Activated T-cell treated with anti-CD3 and anti-CD28 coated beads for 1 hour (primary cell): ENCODE results near the gene TTC34.

Source experiments
- DNase-seq: peaks from one replicate; pipeline ENCODE4 v3.0.0-alpha.2; 2020; ENCODE audit warnings: low read depth

TTC34 gene

GRCh38 chr1:2625311-2625710 lies 176.2 kb downstream of the TTC34 start:
- no peak for DNase-seq

DNA sequence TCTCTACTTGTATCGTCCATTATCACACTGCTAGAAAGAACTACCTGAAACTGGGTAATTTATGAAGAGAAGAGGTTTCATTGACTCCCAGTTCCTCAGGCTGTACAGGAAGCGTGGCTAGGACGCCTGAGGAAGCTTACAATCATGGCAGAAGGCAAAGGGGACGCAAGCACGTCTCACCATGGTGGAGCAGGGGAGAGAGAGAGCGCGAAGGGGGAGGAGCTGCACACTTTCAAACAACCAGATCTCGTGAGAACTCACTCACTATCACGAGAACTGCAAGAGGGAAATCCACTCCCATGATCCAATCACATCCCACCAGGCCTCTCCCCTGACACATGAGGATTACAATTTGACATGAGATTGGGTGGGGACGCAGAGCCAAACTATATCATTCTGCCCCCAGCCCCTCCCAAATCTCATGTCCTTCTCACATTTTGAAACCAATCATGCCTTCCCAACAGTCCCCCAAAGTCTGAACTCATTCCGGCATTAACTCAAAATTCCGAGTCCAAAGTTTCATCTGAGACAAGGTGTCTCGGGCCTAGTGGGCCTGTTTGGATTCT lies 176.7 kb downstream of the TTC34 start:
- no peak for DNase-seq

DNA sequence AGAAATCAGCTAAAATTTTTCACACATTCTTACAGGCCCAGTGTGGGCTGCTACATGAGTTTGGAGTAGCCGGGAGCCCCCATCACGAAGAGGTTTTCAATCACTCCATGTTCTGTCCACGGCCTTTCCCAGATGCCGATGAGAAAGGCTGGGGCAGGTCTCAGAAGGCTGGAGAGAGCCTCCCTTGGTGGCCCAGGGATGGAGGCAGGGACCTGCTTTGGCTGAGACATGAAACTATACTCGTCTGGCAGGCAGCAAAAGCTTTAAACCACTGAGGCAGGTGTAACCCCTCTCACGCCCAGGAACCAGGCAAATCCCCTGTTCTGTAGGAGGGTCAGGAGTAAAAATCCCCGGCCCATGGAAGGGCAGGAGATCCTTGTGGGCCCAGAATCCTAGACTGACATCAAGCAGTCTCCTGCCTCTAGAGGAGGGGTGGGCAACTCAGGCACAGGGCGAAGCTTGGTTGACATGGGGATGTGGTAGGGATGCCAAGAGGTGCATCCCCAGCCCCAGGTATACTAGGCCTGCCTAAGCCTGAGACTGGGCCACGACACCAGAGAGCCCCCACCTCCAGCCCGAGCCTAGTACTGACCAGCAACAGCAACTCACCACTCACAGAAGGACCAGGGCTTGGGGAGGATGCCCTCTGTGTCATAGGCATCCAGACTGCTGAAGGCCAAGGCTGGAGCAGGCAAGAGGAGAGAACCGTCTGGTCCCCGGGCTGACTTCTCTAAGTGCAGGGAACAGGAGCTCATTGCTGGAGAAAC lies 177.7 kb downstream of the TTC34 start:
- DNase-seq: no peak

DNA sequence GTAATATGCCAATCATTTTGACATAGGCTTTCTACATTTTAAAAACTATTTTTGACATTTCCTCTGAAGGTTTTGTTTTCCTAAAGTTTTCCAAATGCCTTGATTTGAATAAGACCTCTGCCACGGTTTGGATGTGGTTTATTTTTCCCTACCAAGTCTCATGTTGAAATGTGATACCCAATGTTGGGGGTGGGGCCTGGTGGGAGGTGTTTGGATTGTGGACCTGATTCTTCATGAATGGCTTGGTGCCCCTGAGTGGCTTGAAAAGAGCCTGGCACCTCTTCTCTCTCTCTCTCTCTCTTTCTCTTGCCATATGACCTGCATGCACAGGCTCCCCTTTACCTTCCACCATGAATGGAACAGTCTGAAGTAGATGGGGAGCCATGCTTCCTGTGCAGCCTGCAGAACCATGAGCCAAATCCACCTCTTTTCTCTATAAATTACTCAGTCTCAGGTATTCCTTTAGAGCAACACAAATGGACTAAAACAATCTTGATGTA lies 183.5 kb downstream of the TTC34 start:
- DNase-seq: no peak

DNA sequence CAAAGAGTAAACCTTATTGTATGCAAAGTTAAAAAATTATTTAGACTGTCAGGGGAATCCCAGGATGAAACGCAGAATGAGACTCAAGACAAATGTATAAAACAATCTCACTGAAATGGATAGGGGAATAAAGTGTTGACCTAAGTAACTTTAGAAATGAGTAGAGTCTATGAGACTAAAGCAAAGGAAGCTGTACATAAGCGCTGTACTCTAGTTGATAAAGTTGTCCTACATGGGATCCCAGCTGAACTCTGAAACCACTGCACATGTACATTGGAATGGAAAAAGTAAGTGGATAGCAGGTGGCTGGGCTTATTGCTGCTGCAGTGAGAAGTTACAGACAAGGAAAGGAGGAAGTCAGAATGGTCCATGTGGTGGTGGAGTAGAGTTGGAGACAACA lies 187.3 kb downstream of the TTC34 start:
- DNase-seq: no peak

- DNase-seq: no peak
Measured at GRCh38 chr1:2612591-2613365, 188.7 kb downstream of the TTC34 start.

DNA sequence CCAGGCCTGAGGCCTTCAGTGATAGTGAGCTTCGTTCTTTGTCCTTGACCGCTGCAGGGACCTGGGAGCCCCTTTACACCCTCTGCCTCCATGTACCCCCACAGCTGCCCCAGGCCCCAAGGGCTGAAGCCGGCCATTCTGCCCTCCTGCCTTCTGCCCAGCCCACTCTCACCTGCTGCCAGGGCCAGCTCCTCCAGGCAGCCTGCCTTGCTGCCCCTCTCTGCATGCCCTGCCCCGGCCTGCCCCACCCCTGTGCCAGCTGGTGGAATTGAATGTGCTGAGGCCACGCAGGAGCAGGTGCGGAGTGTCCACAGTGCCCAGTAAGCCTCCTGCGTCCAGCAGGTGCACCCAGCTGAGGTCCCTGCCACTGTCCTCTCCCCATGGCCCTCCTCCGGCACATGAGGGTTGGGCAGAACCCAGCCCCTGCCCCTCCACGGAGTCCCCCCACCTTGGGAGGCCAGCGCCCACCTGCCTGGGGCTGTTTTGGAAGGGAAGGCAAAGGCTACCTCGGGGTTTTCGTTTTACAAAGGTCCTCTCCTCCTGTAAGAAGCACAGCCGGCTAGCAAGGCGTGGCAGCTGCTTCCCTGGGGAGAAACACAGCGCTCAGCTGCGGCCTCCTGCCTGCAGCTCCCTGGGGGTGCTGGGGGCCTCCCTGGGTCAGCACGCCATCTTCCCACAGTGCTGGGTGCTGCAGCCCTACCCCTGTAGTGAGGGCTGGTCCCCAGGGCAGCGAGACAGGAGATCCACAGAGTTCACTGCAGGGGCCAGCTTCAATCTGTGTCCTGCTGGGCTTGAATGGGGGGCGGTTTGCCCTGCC lies 189.7 kb downstream of the TTC34 start:
- DNase-seq: no peak

DNA sequence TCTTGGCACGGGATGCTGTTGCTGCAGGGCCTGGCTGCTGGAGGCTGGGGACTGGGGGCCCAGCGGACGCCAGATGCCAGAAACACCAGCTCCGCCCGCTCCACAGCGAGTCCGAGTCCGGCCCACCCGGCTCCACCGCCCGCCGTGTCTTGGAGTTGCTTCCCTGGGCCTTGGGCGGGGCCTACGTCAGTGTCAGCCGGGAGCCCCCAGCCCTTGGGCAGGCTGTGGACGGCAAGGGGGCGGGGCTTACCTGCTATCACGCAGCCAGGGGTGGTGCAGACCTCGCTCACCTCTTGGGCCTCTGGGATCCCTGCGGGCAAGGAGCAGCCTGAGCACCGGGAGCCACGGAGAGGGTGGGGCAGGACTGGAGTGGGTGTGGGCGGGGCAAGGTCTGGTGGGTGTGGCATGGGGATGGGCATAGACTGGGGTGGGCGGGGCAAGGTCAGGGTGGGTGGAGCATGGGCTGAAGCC lies 190.4 kb downstream of the TTC34 start:
- DNase-seq: no peak

- no peak for DNase-seq
Measured at GRCh38 chr1:2610036-2610959, 191.2 kb downstream of the TTC34 start.

DNA sequence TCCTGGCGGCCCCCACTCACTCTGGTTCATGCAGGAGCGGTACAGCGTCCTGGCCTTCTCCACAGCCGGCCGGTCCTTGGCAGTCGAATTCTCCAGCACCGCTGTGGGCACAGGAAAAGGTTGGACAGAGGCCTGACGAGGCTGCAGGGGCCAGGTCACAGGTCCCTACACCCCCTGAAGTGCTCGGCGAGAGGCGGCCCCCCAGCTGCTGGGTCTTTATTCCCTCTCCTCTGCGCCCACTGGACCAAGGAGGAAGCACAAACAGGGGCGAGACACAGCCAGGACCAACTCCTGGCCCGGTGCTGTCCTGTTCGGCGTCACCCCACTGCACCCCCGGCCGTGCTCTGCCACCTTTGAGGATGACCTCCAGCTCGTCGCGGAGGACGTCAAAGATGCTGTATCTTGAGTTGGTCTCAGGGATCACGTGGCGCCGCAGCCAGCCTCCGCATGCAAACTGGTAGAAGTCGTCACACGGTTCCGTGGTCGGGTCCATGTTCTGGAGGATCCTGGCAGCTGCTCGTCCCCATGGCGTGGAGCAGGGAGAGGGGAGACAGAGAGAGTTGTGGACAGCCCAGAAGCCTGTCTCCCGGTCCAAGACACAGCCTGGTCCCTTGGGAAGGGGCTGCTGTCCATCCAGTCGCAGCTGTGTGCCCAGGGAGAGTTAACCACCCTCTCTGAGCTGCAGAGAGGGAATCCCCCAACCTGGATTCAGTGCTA lies 192.0 kb downstream of the TTC34 start:
- DNase-seq: no peak

DNA sequence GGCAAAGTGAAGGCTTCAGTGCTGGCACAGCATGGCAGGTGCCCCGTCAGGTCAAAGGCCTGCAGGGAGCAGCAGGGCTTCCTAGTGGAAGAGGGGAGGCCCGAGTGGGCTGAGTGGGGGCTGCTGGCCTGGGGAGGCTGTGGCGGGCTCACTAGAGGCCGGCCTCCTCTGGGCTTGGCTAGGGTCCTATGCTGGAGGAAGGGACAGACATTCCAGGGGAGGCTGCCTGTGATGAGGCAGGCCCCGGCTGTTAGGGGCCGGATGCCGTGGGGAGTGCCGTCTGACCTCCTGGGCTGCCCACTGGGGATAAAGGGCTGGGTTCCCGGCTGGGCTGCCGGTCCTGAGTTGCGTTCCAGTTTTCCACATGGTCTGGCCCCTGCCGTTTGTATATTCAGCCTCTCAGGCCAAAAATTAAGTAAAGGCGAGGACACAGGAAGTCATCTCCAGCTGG lies 193.8 kb downstream of the TTC34 start:
- DNase-seq: no peak

DNA sequence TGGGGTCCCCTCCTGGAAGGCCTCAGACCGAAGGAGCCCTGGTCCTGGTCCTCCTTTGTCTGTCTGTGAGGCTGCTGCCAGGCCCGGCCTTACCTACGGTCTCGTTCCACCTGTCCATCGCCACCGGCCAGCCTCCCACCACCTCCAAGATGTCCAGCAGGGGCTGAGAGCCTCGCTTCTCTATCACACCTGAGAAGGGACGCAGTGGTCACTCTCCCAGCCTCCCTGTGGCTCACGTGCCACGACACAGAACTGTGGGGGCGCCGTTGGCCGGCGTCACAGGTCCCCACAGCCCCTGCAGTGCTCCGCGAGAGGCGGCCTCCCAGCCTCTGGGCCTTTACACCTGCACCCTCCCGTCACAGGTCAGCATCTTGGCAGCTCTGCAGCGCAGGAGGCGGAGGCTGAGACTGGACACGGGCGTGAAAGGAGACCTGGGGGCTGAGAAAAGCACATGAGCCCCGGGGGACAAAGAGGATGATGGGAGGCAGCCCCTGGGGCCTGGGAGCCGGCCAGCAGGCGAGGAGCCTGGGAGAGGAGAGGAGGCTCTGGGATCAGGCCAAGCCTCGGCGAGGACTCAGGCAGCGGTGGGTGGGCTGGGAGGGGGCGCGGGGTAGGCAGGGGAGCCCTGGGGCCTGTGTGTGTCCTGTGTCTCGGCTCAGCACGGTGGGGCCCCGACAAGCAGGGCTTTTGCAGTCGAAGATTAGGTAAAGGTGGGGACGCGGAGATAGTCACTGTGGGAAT lies 194.4 kb downstream of the TTC34 start:
- no peak for DNase-seq

- DNase-seq: no peak
Measured at GRCh38 chr1:2606396-2606880, 195.1 kb downstream of the TTC34 start.

DNA sequence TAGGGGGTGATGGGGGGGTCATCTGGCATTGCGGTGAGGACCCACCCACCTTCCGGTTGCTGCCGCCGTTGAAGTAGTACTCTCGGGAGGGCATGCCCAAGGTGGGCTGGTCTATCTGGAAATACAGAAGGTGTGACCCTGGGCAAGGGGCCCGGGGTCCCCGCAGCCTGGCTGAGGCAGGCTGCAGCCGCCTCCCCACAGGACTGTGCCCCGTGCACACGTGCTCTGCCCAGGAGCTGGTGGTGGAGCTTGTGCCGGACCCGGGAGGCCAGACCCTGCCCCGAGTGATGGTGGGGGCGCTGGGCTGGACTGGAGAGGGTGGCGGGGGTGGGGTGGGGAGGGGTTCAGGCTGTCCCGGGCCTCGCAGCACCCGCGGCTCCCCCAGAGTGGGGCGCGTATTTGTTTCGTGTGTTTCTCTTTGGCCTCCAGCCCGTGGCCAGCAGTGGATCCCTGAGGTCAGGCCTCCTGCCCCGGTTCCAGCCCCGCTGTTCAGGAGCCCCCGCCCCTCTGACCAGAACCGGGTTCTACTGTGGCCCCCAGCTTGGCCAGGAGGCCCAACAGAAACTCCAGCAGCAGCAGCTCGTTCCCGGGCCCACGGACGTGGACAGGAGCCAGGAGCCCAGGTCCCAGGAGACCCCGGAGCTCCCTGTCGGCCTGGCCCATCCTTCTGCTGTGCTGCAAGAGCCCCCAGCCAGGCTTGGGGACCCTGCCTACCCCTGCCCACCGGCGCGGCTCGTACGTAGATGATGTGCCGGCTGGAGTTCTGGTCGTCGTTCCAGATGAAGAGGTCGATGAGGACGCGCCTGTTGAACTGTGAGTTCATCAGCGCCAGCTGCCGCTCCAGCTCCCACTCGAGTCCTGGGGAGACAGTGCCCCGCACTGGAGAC lies 195.7 kb downstream of the TTC34 start:
- DNase-seq: no peak

DNA sequence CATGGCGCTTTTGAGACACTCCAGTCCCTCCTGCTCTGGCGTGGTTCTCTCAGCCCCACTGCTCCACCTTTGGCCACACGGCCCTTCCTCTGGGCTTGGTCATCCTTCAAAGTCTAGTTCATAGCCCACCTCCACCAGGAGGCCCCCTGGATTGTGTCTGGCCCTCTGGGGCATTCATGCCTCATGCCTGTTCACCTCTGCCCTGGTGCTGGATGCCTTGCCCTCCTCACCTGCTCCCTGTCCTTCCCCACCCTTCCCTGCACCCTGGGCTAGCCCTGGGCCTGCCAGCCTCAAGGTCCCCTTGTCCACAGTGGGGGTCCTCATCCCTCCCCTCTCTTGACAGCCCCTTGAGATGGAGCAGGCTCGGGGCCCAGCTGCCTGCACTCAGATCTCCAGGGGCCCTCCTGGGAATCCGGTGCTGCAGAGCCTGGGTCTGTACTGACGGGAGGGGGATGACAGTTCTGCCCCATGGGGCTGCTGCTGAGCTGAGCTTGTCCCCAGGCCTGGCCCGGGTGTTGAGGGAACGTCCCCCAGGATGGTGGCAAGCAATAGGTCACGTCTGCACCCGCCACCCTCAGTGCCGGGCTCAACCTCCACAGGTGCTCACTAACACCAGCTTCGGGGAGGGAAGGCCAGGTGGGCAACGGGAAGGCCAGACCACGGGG lies 196.5 kb downstream of the TTC34 start:
- DNase-seq: no peak

GRCh38 chr1:2604156-2604843 lies 197.2 kb downstream of the TTC34 start:
- DNase-seq: no peak

DNA sequence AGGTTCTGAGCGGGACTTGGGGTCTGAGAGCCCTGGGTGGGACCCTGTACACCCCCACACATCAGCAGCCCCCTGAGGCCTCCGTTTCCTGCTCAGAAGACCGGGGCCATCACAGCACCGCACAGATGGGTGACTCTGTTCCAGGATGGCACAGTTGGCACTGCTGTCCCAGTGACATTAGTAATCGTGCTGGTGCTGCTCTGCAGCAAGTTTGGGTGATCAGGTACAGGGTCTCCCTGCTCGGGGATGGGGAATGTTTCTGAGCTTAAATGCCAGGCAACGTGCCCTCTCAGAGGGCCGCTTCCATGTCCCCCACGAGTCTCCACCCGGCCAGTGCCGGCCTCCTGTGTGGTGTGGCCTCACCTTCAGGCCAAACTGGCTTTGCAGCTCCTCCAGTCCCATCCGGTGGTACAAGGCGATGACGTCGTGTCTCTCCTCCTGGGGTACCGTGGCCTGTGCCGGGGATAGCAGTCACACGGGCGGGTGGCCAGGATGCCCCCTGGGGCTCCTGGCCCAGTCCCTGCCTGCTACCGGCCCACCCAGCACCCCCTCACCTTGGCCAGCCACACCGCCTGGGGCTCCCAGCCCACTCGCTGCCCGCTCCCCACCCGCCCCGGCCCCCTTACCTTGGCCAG lies 197.9 kb downstream of the TTC34 start:
- no peak for DNase-seq
